Spleen (tissue), 11 donors: ENCODE data around the gene FRMD1. TPM values are rescaled to one million over a fixed set of nuclear protein-coding genes. Genes with fewer than 3 reads are reported as not detected.

ENCODE experiments used
- DNase-seq: peaks from one replicate; pipeline ENCODE4 v3.0.0-alpha.2; 2020
- H3K27ac ChIP-seq, 8 donors: fragments of 200-600 bp; sonication (generic) in 7 of 8; 1 replicate in 4 of 8; 2 replicates in 4 of 8; pipeline versions ENCODE4 v1.5.0 to v1.8.0; 2016 to 2021; ENCODE audit warnings: inconsistent platforms in 4 of 8, mild to moderate bottlenecking in 4 of 8, moderate library complexity in 1 of 8
- H3K27me3 ChIP-seq, 7 donors: fragments of 200-600 bp; sonication (generic) in 6 of 7; replicated peaks in 1 of 7; 1 replicate in 4 of 7; 2 replicates in 3 of 7; pipeline versions ENCODE4 v1.5.0 to v1.8.0; 2016 to 2021; ENCODE audit warnings: inconsistent platforms in 3 of 7, mild to moderate bottlenecking in 1 of 7
- H3K36me3 ChIP-seq, 6 donors: fragments of 200-600 bp; sonication (generic) in 5 of 6; 1 replicate in 4 of 6; 2 replicates in 2 of 6; pipeline versions ENCODE4 v1.5.0 to v1.8.0; 2016 to 2021; ENCODE audit warnings: inconsistent platforms in 2 of 6
- H3K4me1 ChIP-seq, 6 donors: fragments of 200-600 bp; sonication (generic) in 5 of 6; 1 replicate in 3 of 6; 2 replicates in 3 of 6; pipeline versions ENCODE4 v1.5.0 to v1.8.0; 2016 to 2021; ENCODE audit warnings: inconsistent platforms in 3 of 6
- H3K4me3 ChIP-seq, 8 donors: fragments of 200-600 bp; sonication (generic) in 7 of 8; 1 replicate in 4 of 8; 2 replicates in 4 of 8; pipeline versions ENCODE4 v1.5.0 to v1.8.0; 2016 to 2021; ENCODE audit warnings: inconsistent platforms in 4 of 8, mild to moderate bottlenecking in 4 of 8, moderate library complexity in 2 of 8
- H3K9me3 ChIP-seq, 8 donors: fragments of 200-600 bp; sonication (generic) in 7 of 8; 1 replicate in 4 of 8; 2 replicates in 4 of 8; pipeline versions ENCODE4 v1.5.0 to v1.8.0; 2016 to 2021; ENCODE audit warnings: inconsistent platforms in 4 of 8
- POLR2A ChIP-seq, 3 donors: fragments of 450-650 bp; IDR thresholded peaks; one replicate each; pipeline ENCODE4 v1.5.1; 2017; ENCODE audit warnings: antibody characterized with exemption in 3 of 3, mild to moderate bottlenecking in 1 of 3
- POLR2AphosphoS5 ChIP-seq, 3 donors: sonication (generic); formaldehyde crosslinking; IDR thresholded peaks; one replicate each; pipeline ENCODE4 v1.5.1; 2017; ENCODE audit warnings: antibody characterized with exemption in 3 of 3
- WGBS, 5 donors: extraction: QIAGEN DNeasy Blood & Tissue Kit in 3 of 5; methylation state at CpG; one replicate each; pipeline versions ENCODE4 v1.1.5 to v1.1.7; 2013 to 2018; 5-methylcytosine and 5-hydroxymethylcytosine counted together
- intact Hi-C: fragments of 100-400 bp; cut with DNase I; formaldehyde crosslinking; loops from one replicate; pipeline ENCODE4 v1.15.0; 2023; ENCODE audit warnings: low total_unique reads
- polyA plus RNA-seq, 3 donors: library from polyadenylated mRNA; stranded (reverse); fragments of 200-250 nt; gene quantifications; one replicate each; pipeline ENCODE4 v1.2.1, GENCODE V29; 2013
- total RNA-seq, 7 donors: library from RNA; depleted of rRNA in 3 of 7; stranded (reverse); fragments of >200 nt in 3 of 7; fragmentation: NEBNext Ultra II Directional in 4 of 7; extraction: Animal tissue kit (Norgen Biotek cat#: 25700) in 4 of 7; gene quantifications; one replicate each; pipeline versions ENCODE4 v1.1.0 to v1.2.1, GENCODE V29; 2016 to 2021
- TF ChIP-seq, protein P1 (sequence below), 11 experiments: fragments of 200-600 bp in 7 of 11; fragments of 450-650 bp in 4 of 11; sonication (generic) in 4 of 11; IDR thresholded peaks in 8 of 11; conservative IDR thresholded peaks in 3 of 11; 1 replicate in 7 of 11; 2 replicates in 4 of 11; pipeline versions ENCODE4 v1.4.0 to v1.8.0; 2016 to 2021; ENCODE audit warnings: antibody characterized with exemption in 11 of 11, inconsistent platforms in 4 of 11, mild to moderate bottlenecking in 1 of 11
- donor health status: healthy with polysubstance abuse.
- donor health status: DM: no; HTN: no; CAD: no; lungs with moderate emphysema.
- donor health status: DM: no; HTN: no; CAD: no.
- donor health status: Bipolar disorder and iron deficiency.
- donor health status: healthy.
- donor health status: DM: no; HTN: no; CAD: no.
- donor health status: DM: yes; HTN: yes; CAD: no.

Gene FRMD1
- total and polyA plus RNA-seq, 10 donors: 0.14 to 9.5 (median 1.5) TPM

DNA sequence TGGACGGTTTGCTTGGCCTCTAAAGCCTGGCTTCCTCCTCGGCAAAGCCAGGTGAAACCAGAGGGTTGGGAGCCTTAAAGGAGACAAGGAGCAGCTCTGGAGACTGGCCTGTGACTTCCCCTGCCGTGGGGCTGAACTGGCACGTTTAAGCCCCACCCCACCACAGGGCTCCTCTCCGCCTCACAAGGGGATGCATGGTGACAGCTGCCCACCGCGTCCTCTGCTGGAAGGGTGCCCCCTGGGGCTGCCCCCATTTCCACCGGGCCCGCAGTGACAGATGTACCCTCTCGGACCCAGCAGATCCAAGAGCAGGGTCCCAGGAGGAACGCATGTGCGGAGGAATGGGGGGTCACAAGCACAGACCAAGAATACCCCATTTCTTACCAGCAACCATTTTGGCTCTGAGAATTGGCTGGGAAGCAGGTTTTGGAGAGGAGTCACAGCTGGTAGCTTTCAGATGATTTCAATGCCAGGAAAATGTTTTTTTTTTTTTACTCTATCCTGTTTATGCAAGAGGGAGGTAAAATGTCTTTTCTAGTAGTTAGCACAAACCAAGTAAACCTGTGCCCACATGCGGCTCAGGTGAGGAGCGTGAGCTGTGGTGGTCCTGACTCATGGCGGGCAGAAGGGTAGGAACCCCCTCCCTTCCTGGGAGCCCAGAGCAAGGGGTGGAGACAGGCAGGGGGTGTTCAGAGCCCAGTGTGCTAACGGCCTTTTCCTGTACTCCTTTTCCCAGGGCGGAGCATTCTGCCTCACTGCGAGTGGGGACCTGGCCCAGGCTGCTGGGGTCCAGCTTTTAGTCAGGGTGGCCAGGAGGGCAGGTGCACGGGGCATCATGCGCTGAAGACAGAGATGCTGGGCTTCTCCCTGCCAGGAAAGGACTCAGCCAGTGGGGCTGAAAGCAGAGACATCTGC lies 33.0 kb downstream of the FRMD1 start:
- intact Hi-C loops: no loop called here
- TF ChIP-seq, protein P1, sequence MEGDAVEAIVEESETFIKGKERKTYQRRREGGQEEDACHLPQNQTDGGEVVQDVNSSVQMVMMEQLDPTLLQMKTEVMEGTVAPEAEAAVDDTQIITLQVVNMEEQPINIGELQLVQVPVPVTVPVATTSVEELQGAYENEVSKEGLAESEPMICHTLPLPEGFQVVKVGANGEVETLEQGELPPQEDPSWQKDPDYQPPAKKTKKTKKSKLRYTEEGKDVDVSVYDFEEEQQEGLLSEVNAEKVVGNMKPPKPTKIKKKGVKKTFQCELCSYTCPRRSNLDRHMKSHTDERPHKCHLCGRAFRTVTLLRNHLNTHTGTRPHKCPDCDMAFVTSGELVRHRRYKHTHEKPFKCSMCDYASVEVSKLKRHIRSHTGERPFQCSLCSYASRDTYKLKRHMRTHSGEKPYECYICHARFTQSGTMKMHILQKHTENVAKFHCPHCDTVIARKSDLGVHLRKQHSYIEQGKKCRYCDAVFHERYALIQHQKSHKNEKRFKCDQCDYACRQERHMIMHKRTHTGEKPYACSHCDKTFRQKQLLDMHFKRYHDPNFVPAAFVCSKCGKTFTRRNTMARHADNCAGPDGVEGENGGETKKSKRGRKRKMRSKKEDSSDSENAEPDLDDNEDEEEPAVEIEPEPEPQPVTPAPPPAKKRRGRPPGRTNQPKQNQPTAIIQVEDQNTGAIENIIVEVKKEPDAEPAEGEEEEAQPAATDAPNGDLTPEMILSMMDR (IDR thresholded peaks at IDR 0.05 in 8 of 11, conservative IDR thresholded peaks at IDR 0.05 in 3 of 11): no peak
- TF ChIP-seq POLR2AphosphoS5 (IDR thresholded peaks at IDR 0.05): no peak
- no peak for TF ChIP-seq POLR2A (IDR thresholded peaks at IDR 0.05)
- Histone ChIP-seq H3K4me3 (no peak overlapping the region), H3K9me3 (peaks cover 1 to 33% (median 20%) of the 10 kb centered on the region in 8 donors), H3K36me3 (no peaks in the 10 kb centered on the region), H3K27ac (no peak overlapping the region), H3K27me3 (no peaks in the 10 kb centered on the region), H3K4me1 (peaks cover 0 to 9% (median 0%) of the 10 kb centered on the region in 6 donors)
- WGBS, 5 donors: 69 to 84% (median 75%) methylated on average over 20 of the region's 20 CpGs
- DNase-seq: peak; percentile 67

DNA sequence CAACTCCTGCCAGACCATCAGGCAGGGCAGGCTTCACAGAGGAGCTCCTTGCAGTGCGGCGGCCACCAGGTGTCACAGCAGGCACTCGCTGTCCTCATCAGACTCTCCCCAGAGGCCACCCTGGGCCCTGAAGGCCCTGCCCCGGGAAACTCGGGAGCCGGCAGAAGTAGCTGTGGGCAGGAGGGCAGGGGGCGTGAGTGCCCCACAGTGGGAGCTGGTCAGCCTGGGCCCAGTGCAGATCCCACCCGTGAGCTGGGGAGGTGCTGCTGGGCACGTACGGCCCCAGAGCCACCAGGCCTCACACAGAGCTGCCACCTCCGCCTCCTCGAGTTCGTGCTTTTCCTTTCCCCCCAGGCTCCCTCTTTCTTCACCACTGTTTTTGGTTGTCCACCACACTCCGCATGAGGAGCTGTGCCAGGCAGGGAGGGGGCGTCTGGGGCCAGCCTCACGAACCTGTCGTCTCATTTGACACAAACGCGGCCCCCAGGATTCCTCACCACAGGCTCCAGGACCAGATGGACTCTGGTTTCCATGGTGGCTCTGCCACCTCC lies 33.8 kb downstream of the FRMD1 start:
- Histone ChIP-seq H3K27me3 (no peaks in the 10 kb centered on the region), H3K36me3 (no peaks in the 10 kb centered on the region), H3K4me1 (peaks cover 0 to 9% (median 0%) of the 10 kb centered on the region in 6 donors), H3K27ac (no peak overlapping the region), H3K9me3 (peaks cover 2 to 40% (median 28%) of the 10 kb centered on the region in 8 donors), H3K4me3 (no peak overlapping the region)
- 92 to 95% (median 94%) methylated on average over 18 to 19 of the region's 19 CpGs for WGBS, 5 donors
- peak; percentile 65 for DNase-seq
- TF ChIP-seq POLR2A (IDR thresholded peaks at IDR 0.05): no peak
- TF ChIP-seq, protein P1 (IDR thresholded peaks at IDR 0.05 in 8 of 11, conservative IDR thresholded peaks at IDR 0.05 in 3 of 11): no peak
- no peak for TF ChIP-seq POLR2AphosphoS5 (IDR thresholded peaks at IDR 0.05)
- intact Hi-C loops: no loop called here

DNA sequence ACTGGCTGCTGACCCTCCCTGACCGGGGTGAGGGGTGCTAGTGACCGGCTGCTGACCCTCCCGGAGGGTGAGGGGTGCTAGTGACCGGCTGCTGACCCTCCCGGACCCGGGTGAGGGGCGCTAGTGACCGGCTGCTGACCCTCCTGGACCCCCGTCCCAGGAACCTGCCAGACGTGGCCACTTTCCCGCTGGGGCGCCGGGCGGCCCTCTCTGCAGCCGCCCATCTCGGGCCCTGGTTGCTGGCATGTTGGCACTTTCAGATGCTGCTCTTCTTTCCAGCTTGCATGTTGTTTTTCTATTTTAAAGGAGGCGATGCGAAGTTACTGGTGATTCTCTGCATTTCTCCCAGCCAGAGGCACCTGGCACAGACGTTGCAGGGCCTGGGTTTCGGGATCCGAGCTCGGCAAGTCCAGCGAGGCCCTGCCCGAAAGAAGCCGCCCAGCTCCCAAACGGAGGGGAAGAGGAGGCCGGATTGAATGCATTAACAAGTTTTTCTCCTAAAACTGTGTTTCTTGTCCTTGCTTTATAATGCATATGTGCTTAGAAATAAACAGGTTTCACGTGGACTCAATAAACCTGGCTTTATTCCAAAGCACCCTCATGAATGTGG lies 34.4 kb downstream of the FRMD1 start:
- no peak overlapping the region for H3K4me3 ChIP-seq
- H3K36me3 ChIP-seq: no peaks in the 10 kb centered on the region
- TF ChIP-seq POLR2AphosphoS5 (IDR thresholded peaks at IDR 0.05) (no peak), POLR2A (IDR thresholded peaks at IDR 0.05) (no peak)
- TF ChIP-seq, protein P1 (IDR thresholded peaks at IDR 0.05 in 8 of 11, conservative IDR thresholded peaks at IDR 0.05 in 3 of 11): no peak
- peak; percentile 58 for DNase-seq
- 92 to 98% (median 95%) methylated on average over 24 to 28 of the region's 28 CpGs for WGBS, 5 donors
- intact Hi-C loops: no loop called here
- H3K27ac ChIP-seq: no peak overlapping the region
- H3K4me1 ChIP-seq: peaks cover 0 to 9% (median 0%) of the 10 kb centered on the region in 6 donors
- H3K9me3 ChIP-seq: peaks cover 2 to 46% (median 33%) of the 10 kb centered on the region in 8 donors
- H3K27me3 ChIP-seq: no peaks in the 10 kb centered on the region
